Cardiac septum (tissue), 1 donor: ENCODE data around the gene LRRC2. TPM values are rescaled to one million over a fixed set of nuclear protein-coding genes. Genes with fewer than 3 reads are reported as not detected.
A peak's percentile ranks its signal among the peaks of the same experiment; 100 is the strongest.
"Not testable (repeated sequence)": the region's sequence is repeated elsewhere in the genome, so short reads cannot be mapped to it uniquely, and the experiment has no call there.

ENCODE experiments used
- DNase-seq: peaks from one replicate; pipeline ENCODE4 v3.0.0-alpha.2; 2020; ENCODE audit warnings: low spot score
- intact Hi-C: fragments of 100-400 bp; cut with DNase I; formaldehyde crosslinking; loops from one replicate; pipeline ENCODE4 v1.14.0; 2022
- long read RNA-seq: library from polyadenylated mRNA; unstranded; transcript quantifications from one replicate; pipeline ENCODE4 v2.0.0, GENCODE V29; 2021
- total RNA-seq: library from RNA; stranded (reverse); fragmentation: NEBNext Ultra II Directional; extraction: Animal tissue kit (Norgen Biotek cat#: 25700); gene quantifications from one replicate; pipeline ENCODE4 v1.2.1, GENCODE V29; 2021
- donor health status: DM: no; HTN: no; CAD: no.

The LRRC2 gene
- 70.6 TPM for total RNA-seq
- long read RNA-seq, full-length matches to known transcripts, result 113 of 179 reads
- long read RNA-seq, partial matches to known transcripts, result 13 of 179 reads
- long read RNA-seq, other reads (novel, unspliced or antisense), result 53 of 179 reads

- intact Hi-C loops, result loop anchor here (1.0 to 2.0 kb wide), 3 partner anchors 94 to 297 kb away; partner anchors contain the start of gene MYL3
Measured at GRCh38 chr3:46566040-46566641, at the start of gene LRRC2. LRRC2 (minus strand) TSS chr3:46566302; CDS start chr3:46551591, 14,711 bp downstream.

GRCh38 chr3:46615050-46615775, 49.1 kb upstream of the LRRC2 start:
- intact Hi-C loops, result no loop called here
- no peak for DNase-seq

More at GRCh38 chr3:46566040-46566641, at the start of gene LRRC2:
- peak; percentile 84 for DNase-seq

GRCh38 chr3:46614431-46614830, 48.3 kb upstream of the LRRC2 start:
- intact Hi-C loops, result no loop called here
- DNase-seq, result no peak

- no peak for DNase-seq
- intact Hi-C loops, result no loop called here
Measured at GRCh38 chr3:46613313-46614005, 47.4 kb upstream of the LRRC2 start.

- no peak for DNase-seq
- intact Hi-C loops, result no loop called here
Measured at GRCh38 chr3:46612324-46612723, 46.2 kb upstream of the LRRC2 start, which contains the start of gene FAM240A. FAM240A (plus strand) TSS chr3:46612525; CDS start chr3:46612684, 159 bp downstream.

- intact Hi-C loops, result no loop called here
- no peak for DNase-seq
Measured at GRCh38 chr3:46609944-46610722, 44.0 kb upstream of the LRRC2 start.

- DNase-seq, result no peak
- intact Hi-C loops, result no loop called here
Measured at GRCh38 chr3:46609212-46609721, 43.2 kb upstream of the LRRC2 start.

GRCh38 chr3:46607603-46608028, 41.5 kb upstream of the LRRC2 start:
- intact Hi-C loops, result no loop called here
- no peak for DNase-seq

- DNase-seq, result no peak
- intact Hi-C loops, result no loop called here
Measured at GRCh38 chr3:46604127-46604526, 38.0 kb upstream of the LRRC2 start.

- DNase-seq, result no peak
- intact Hi-C loops, result no loop called here
Measured at GRCh38 chr3:46603446-46604046, 37.4 kb upstream of the LRRC2 start.

GRCh38 chr3:46599590-46599989, 33.5 kb upstream of the LRRC2 start:
- no peak for DNase-seq
- intact Hi-C loops, result no loop called here

GRCh38 chr3:46595819-46596314, 29.8 kb upstream of the LRRC2 start:
- intact Hi-C loops, result no loop called here
- no peak for DNase-seq

- intact Hi-C loops, result no loop called here
- no peak for DNase-seq
Measured at GRCh38 chr3:46594723-46595122, 28.6 kb upstream of the LRRC2 start.

- DNase-seq, result no peak
- intact Hi-C loops, result no loop called here
Measured at GRCh38 chr3:46593979-46594378, 27.9 kb upstream of the LRRC2 start.

GRCh38 chr3:46593274-46593862, 27.3 kb upstream of the LRRC2 start:
- DNase-seq, result no peak
- intact Hi-C loops, result no loop called here

GRCh38 chr3:46587268-46587667, 21.2 kb upstream of the LRRC2 start:
- DNase-seq, result not testable (repeated sequence)

GRCh38 chr3:46586738-46587246, 20.7 kb upstream of the LRRC2 start:
- intact Hi-C loops, result no loop called here
- DNase-seq, result no peak

More at GRCh38 chr3:46587268-46587667, 21.2 kb upstream of the LRRC2 start:
- intact Hi-C loops, result not testable (repeated sequence)
